GM19240 (cell line): Measurements from ENCODE around the gene SAMD4A.

ENCODE experiments used
- DNase-seq: peaks from one replicate; pipeline ENCODE4 v3.0.0; 2011; ENCODE audit warnings: low spot score; ENCODE audit not compliant: insufficient read length

Gene SAMD4A

DNA sequence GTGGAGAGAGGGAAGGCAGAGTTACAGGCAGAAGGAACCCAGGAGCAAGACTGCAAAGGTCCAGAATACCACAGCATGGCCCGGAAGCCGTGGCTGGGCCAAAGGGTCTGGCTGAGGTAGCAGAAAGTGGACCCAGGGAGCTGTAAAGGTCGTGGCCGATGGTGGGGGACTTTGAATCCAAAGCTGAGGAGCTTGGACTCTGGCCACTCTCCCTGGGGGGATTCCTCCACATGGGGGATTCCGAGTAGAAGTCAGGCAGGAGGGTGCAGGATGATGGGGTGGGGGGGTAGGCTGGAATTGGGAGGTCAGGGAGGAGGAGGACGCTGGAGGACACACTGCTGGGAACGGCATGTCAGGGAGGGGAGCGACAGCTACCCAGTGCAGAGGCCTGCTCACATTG lies 210.5 kb downstream of the SAMD4A start:
- no peak for DNase-seq

DNA sequence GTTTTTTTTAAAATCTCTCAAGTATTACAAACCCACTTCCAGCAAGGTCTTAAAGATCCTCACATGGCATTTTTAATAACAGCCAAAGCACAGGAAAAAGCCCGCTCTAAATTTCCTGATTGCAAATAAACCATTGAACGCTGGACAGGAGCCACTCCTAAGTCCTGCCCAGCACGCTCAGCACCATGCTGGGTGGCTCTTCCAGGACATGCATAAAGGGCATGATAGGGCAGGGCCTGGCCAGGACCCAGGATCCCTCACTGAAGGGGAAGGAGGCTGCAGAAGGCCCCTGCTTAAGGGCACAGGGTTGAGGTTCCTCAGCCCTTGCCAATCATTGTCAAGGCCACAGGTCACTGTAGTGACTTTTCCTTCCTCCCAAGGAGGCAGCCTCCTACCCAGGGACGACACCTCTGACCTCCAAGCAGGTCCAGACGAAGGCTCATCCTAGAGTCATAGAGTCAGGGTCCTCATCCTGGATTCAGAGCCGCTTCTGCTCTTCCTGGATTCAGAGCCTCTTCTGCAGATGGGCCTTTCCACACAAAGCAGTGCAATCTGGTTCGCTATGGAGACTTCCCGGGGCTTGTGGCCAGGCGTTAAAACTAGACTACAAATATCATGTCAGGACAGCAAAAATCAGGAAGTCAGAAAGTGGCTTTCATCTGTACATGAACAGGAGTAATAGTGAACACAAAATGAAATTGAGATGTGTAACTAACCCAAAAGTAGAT lies 211.9 kb downstream of the SAMD4A start:
- DNase-seq, result no peak

DNA sequence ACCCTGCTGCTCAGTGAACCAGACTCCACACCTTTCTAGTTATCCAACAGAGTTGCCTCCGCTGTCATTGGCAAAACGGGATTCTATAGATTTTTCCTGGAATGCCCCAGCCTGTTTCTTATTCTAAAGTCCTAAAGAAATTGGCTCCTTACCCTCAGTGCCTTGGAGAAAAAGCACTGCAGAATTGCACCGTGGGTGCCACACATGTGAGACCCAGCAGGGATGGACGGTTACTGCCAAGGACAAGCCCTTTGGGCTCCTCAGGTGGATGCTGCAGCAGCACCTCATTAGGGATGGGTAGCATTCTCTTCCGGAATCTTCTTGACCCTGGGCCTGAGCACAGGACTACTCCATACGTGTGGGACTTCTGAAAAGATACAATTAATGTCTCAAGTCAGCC lies 214.2 kb downstream of the SAMD4A start:
- no peak for DNase-seq

DNA sequence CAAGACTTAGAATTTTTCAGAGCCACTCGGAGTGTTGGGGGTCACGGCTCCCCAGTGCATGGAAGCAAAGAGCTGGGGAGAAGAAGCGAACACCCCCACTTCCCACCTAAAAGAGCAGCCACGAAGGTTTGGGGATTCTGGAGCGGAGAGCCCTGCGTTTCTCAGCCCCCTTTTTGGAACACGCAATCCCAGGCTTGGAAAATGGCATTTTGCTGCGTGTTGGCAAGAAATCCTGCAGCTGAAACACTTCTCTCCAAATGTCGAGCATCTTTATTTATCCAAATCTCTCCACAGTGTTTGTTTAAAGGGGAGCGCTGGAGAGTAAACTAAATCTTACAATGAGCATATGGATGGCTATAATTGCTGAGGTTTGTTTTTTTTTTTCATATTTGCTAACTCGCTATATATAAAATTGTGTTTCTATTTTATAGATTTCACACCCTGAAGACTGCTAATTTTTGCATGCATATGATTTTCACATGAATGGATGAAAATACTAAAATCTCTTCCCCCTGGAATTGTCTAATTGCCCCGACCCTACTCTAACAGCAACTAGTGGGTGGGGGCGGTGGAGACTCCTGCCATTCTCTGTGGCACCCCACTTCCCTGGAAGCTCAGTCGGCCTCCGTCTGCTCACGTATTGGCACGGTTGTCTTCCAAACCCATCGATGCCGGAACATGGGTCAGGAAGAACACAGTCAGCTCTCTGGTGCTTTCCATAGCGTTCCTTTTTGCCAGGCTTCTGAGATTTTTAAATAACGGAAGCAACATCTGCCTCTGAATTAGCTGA lies 215.2 kb downstream of the SAMD4A start:
- no peak for DNase-seq

DNA sequence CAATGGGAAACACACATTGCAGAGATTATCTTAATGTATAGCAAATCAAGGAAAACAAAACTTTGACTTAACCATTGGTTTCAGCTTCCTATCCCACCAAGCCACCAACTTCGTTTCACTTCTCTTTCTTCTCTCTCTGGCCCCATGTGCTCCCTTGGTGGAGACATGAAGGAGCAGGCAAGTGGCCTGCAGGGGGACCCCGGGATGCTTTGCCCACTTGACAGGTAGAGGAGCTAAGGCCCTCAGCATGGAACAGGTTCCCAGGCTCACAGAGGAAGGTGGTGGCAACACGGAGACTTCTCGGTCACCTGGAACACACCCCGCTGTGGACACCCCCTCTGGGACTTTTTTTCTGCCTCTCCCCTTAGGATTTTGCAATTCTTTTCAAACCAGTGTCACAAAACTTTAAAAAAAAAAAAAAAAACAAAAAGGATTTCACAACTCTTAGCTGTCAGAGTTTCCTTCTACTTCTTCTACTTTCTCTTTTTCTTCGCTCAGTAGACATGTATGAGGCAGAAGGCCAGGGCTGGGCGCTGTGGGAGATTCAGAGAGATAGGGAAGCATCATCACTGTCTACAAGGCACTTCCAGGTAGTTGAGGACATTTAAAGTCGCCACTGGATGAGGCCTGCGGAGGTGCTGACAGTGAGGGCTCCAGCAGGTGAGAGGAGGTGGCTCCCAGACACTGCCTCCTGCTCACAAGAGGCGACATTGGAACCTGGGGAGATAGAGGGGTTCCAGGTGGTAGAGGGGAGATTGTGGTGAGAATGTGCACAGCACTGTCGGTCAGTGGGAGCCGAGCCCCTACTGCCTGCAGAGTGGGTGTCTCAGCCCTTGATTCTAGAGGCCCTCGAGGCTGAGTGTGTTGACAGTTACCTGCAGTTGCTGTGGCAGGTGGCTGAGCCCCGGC lies 216.1 kb downstream of the SAMD4A start:
- peak; percentile 57 for DNase-seq

DNA sequence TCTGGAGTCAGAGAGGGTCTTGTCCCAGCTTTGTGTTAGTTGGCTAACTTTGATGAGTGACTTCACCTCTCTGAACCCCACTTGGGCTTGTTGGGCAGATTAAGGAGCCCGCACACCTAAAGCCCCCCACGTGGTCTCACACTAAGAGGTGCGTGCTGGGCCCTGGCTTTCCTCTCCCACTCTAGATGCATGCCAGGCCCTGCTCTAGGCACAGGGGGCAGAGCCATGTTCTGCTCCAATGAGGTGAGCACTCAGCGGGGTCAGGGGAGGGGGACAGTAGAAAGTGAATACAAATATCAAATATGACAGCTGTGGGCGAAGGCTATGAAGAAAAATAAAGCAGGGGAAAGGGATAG lies 216.7 kb downstream of the SAMD4A start:
- no peak for DNase-seq

DNA sequence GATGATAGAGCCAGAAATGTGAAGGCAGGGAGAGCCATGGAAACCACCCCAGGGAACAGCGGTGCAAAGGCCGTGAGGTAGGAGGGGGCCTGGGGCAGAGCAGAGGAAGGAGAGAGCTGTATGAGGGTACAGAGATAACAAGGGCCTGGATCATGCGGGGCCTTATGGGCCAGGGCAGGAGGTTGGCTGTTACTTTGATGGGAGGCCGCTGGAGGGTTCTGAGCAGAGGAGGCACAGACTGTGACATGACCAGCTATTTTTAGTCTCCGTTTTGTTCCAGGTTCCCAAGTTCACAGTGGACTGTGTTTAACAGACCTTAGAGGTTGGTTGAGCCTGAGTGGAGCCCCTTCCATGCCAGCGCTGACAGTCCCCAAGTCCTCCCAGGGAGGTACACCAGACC lies 217.1 kb downstream of the SAMD4A start:
- no peak for DNase-seq

DNA sequence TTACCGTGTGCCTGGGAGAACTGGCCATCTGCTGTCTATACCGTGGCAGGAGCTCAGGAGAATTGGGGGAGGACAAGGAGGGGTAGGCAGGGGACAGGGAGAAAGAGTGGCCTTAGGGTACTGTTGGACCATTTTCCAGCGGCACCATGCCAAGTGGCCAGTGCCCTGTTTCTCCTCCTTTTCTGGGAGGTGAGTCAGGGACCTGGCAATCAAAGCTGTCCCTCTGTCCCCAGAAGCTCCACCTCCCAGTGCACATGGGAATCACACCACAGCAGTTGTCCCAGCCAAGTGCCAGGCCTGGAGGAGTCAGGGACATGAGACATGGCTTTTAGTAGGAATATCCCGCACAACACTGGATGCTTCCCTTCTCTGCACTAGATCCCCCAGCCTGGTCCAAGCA lies 217.7 kb downstream of the SAMD4A start:
- no peak for DNase-seq

DNA sequence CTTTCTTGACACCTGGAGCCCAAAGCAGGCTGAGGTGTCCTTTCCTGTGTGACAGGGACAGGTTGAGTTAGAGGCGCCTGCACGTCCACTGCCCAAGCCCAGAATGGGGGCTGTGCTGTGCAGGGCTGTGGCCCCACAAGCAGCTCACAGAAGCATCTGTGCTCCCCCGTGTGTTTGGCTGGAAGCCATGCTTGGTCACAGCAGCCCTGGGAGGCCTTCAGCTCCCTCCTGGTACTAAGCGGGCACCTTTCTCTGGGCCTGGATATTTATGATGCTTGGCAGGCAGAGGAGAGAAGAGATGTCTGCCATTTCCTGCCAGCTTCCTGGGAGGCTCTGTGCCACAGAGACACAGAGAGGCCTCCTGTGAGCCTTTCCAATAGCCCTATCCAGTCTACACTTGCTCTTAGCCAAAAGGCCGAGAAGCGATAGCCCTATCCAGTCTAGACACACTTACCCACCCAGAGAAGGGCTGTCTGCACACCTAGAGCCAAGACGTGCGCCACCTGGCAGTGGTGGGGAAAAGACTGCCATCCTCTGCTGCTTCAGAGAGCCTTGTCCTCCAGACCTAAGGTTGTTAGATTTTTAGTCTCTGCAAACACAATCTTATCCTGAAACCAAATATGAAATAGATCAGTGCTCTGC lies 218.3 kb downstream of the SAMD4A start:
- DNase-seq, result no peak

DNA sequence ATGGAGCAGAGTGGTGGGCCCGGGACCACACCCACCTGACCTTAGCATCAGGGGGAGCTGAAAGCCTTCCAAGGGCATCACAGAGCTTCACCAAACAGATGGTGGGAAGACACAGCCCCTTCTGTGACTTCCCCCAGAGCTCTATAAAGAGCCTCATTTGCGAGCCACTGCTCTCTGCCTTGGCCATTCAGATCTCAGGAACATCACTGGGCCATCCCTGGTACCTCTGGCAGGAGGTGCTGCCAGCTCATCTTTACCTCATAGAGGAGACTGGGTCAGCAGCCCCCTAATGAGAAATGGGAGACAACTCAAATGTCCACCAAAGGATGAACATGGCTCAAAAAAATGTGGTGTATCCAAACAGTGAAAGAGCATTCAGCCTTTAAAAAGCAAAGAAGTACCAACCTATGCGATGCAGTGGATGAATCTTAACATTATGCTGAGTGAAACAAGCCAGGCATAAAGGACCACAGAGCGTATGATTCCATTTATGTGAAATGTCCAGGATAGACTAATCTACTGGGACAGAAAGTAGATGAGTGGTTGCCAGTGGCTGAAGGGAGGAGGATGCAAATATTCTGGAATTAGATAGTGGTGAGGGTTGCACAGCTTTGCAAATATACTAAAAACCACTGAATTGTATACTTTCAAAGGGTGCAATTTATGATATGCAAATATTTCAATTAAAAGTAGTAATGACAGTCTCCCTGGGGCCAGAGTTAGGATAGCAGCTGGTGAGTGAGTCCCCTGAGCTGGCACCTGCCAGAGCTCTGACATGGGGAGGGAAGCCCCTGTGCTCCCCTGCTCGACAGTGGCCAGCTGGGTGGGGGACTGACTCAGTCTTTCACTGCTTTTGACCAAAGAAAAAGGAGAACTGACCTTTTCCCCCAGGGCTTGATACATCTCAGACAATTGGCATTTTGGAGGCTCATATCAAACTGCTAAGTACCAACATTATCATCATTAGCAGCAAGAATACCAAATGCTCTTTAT lies 219.1 kb downstream of the SAMD4A start:
- DNase-seq, result no peak

DNA sequence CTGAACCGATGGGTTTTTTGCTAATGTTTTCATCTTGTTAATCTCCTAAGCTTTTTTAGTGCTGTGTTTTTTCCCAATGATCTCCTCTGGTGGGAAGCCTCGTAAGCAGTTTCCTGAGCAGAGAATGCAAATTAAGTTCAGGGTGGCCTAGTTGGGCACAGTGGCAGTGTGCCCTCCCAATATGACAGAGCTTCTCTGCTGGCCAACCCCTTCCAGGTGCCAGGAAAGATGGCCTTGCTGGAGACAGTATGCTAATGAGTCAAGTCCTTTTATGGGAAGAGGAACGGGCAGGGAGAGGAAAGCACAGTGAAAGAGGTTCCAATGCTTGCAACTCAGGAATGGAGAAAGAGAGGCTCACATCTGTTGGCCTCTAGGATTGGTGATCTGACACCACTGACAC lies 219.9 kb downstream of the SAMD4A start:
- no peak for DNase-seq

DNA sequence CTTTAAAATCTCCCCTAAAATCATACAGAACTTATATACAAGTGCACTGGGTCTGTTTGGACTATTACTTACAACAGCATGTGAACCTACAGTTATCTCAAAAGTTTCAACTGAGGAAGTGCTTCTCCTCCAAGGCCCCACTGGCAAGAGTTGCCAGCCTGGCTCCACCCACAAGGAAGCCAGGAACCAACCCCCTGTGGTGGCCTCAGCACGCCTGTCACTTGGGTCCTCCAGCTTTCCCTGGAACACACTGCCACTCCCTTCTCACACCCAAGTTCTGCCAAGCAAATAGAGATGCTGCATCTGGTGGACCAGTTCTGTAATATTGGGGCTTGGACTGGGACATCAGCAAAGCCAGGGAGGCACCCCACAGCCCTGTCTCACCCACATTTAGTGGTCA lies 220.3 kb downstream of the SAMD4A start:
- no peak for DNase-seq

DNA sequence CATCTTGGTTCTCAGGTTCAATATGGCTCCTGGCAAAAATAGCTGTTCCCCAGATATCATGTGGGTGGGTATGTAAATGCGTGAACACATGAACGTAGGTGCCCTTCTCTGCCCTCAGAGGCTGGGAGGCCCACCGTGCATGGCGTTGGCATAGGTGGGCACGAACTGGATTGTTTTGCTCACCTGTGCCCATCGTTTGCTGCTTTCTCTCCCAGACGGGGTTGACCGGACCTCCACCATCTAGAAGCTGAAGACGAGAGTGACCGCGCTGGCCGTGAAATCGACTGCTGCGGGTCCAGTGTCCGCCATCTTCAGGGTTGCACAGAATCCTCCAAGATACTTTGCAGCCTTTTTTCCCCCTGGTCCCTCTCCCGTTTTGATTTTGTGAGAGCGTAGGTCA lies 221.8 kb downstream of the SAMD4A start:
- DNase-seq, result no peak

DNA sequence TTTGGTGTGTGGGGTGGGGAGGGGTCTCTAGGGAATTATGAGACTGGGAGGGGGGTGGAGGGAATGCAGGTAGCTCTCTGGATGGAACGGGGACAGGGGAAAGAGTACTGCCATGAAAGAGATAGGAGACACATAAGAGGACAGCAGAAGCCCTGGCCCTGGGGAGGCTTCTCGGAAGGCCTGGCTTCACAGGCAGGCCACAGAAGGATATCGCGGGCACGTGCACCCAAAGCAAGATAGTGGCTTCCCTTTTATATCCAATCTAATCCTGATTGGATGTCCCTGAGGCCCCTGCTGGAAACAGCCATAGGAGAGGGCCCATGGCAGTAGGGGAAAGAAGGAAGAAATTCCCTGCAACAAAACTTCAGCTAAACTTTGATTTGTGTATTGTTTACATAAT lies 222.2 kb downstream of the SAMD4A start:
- no peak for DNase-seq

DNA sequence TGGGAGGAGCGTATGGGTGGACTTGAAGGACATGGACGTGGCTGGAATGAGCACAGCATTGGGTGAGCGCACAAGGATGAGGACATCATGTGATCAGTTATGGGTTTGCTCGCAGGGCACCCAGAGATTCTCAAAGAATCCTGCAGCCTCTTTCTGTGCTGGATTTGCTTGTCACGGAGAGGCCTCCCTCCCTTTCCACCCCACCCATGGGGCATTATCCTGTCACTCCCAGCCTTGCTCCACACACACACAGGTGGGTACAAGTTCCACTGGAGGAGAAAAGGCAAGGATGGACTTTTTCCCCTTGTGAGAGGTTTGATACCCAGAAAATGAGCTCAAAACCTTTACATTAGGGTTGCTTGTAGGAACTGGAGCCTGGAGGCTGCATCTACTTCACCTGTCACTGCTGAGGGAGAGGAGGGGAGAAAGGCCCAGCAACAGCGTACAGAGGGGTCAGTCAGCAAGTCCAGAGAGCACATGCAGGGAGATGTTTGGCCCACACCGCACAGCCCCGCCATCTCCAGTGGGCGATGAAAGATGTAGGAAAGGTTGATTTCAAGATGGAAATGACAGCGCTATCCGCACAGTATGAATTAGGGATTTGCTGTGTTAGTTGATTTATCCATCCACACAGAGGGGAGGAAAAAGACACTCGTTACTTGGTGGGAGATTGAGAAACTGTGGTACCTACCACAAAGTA lies 223.0 kb downstream of the SAMD4A start:
- DNase-seq, result no peak

DNA sequence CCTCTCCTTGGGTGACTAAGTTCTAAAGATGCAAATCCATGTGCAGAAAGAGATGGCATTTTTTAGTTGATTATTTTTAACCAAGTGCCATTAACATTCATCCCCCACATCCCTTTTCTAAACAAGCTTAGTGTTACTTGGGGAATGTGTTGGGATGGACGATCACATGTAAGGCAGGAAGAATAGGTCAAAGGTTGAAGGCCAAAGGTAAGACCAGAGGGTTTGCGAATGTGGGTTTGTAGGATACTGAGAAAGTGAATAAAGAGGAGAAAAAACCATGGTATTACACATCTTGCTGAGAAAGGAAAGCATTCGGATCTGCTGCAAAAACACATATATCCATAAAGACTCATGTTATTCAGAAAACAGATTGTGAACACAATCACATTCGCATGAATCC lies 224.1 kb downstream of the SAMD4A start:
- no peak for DNase-seq

DNA sequence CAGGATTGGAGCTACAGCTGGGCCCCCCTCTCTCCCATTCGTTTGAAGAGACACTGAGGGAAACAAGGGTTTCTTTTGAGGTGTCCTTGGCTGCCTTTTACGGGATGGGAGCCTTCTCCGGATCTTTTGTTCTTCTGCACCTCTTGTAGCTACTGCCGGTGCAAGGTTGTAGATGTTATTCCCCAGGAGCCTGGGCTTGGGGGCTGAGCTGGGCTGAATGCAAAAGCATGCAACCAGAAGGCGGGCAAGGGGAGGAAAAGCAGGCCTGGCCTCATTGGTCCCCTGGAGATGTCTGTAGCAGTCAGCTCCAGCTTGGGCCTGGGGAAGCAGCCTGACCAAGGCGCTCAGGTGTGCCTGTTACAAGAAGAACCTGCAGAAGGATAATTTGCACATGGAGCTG lies 225.4 kb downstream of the SAMD4A start:
- DNase-seq, result no peak

DNA sequence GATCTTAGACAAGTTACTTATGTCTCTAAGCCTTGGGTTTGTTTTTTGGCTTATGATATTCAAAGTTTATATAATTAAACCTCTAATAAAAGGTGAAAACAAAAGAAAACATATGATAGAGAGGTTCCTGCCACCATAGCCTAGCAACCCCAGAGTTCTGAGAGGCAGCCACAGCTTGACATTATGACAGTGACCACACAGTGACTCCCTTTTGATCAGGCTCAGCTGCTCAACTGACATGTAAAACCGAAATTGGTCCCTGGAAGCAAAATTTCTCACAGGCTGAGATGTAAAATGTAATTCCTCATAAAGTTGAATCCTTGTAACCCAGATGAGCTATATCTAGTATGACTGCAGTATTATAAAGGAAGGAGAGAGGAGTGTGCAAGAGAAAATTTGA lies 227.2 kb downstream of the SAMD4A start:
- DNase-seq, result no peak

DNA sequence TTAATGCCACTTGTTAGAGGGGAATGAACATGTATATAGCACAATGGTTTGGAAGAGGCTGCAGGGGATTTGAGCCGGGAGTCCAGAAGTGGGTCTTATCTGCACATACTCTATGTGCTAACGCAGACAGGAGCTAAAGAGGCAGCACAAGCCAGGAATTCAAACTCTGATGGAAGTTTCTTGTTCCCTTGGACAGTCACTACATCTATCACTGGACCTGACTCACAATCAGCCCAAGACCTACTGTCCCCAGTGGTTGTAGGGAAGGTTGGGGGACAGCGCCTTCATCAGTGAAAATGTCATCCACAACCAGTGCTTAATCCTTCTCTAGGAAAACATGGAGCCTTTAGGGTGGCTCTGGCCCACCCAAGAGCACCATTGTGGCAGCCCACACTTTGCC lies 227.9 kb downstream of the SAMD4A start:
- no peak for DNase-seq

DNA sequence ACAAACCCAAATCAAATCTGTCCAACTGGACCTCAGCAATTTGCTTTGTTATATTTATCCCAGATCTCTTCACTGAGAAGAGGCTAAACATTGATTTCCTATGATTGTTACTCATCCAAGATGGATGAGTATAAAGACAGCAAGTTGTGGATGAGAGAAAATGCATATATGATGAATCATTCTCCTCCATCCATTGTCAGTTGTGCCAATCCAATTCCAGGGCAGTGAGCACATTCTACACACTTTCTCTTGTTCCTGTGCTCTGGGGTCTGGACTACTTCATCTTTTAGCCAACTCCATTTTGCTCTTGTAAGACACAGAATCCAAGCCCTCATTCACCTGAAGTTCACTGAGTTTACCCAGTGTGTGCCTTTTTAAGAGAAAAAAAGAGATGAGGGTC lies 230.0 kb downstream of the SAMD4A start:
- no peak for DNase-seq
